GM19240 (cell line): ENCODE data around the gene KCNJ6.

Experiments used
- DNase-seq: peaks from one replicate; pipeline ENCODE4 v3.0.0; 2011; ENCODE audit warnings: low spot score; ENCODE audit not compliant: insufficient read length

Gene KCNJ6

GRCh38 chr21:37574751-37575150 is 341.5 kb downstream of the KCNJ6 start:
- DNase-seq, result no peak

GRCh38 chr21:37574316-37574715 is 341.9 kb downstream of the KCNJ6 start:
- no peak for DNase-seq

GRCh38 chr21:37571442-37571841 is 344.8 kb downstream of the KCNJ6 start:
- no peak for DNase-seq

GRCh38 chr21:37568916-37569315 is 347.3 kb downstream of the KCNJ6 start:
- DNase-seq, result no peak

GRCh38 chr21:37568415-37568814 is 347.8 kb downstream of the KCNJ6 start:
- DNase-seq, result no peak

- no peak for DNase-seq
These were observed 349.3 kb downstream of the KCNJ6 start for GRCh38 chr21:37566790-37567615.

GRCh38 chr21:37565530-37566223 is 350.6 kb downstream of the KCNJ6 start:
- DNase-seq, result no peak

- no peak for DNase-seq
These were observed 351.2 kb downstream of the KCNJ6 start for GRCh38 chr21:37564924-37565529.

GRCh38 chr21:37564341-37564923 is 351.8 kb downstream of the KCNJ6 start:
- DNase-seq, result no peak

- DNase-seq, result peak; percentile 74
These were observed 352.5 kb downstream of the KCNJ6 start for GRCh38 chr21:37563641-37564340.

GRCh38 chr21:37562920-37563640 is 353.2 kb downstream of the KCNJ6 start:
- DNase-seq, result no peak

GRCh38 chr21:37561941-37562919 is 354.0 kb downstream of the KCNJ6 start:
- no peak for DNase-seq

GRCh38 chr21:37561506-37561905 is 354.8 kb downstream of the KCNJ6 start:
- no peak for DNase-seq

- DNase-seq, result no peak
These were observed 355.9 kb downstream of the KCNJ6 start for GRCh38 chr21:37560385-37560784.

- no peak for DNase-seq
These were observed 357.5 kb downstream of the KCNJ6 start for GRCh38 chr21:37558676-37559211.
